ENCODE measurements around the gene GRIK4.

- TF ChIP-seq CTCF (conservative IDR thresholded peaks at IDR 0.05) (no peak), EZH2 (IDR thresholded peaks at IDR 0.05; ENCODE audit: low read depth) (no peak)
Measured at GRCh38 chr11:120629407-120630080, 118.0 kb downstream of the GRIK4 start.
